Epithelial cell of proximal tubule (primary cell): Measurements from ENCODE around the gene C11orf68. TPM values are rescaled to one million over a fixed set of nuclear protein-coding genes. Genes with fewer than 3 reads are reported as not detected.
A peak's percentile ranks its signal among the peaks of the same experiment; 100 is the strongest.

Experiments
- DNase-seq: peaks from one replicate; pipeline ENCODE4 v3.0.0-alpha.2; 2011; ENCODE audit warnings: low read depth
- H3K4me3 ChIP-seq: 2 replicates; pipeline ENCODE4 v1.5.1; 2011; ENCODE audit warnings: low read depth, mild to moderate bottlenecking, low read length
- total RNA-seq: library from RNA; depleted of rRNA; stranded (reverse); fragments of >200 nt; gene quantifications from 2 replicates; pipeline ENCODE4 v1.2.3, GENCODE V29; 2015
- TF ChIP-seq, protein P1 (sequence below): conservative IDR thresholded peaks from 2 replicates; pipeline ENCODE4 v1.5.1; 2012; ENCODE audit warnings: low read depth, mild to moderate bottlenecking, low read length

The C11orf68 gene
- total RNA-seq, 1 donor from 2014 or later, result 6.6 TPM

DNA sequence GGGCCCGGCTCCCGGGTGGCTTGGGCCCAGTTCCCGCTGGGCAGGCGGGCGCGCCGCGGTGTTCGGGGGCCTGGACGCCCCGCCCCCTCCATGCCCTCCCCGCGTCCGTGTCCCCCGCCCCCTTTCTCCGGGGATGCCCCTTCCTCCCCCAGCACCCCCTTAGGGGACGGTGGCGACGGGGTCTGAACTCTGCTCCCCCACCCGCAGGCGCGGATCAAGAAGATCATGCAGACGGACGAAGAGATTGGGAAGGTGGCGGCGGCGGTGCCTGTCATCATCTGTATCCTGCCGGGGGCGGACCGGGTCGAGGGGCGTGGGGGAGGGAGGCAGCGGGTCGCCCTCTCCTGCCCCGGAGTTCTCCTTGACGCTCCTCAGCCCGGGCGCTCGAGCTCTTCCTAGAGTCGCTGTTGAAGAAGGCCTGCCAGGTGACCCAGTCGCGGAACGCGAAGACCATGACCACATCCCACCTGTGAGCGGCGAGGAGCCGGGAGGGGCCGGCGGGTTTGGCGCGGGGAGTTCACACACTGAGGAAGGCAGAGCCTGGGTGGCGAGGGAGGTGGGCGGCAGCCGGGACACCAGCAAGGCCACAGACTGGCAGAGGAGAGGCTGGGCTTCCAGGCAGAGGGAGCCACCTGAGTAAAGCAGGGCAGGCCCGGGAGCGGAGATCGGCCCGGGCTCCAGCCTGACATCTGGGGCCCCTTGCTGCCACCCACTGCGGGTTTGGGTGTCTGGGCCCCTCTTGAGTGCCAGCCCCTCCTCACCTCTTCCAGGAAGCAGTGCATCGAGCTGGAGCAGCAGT, 910 bp upstream of the C11orf68 start:
- TF ChIP-seq, protein P1, sequence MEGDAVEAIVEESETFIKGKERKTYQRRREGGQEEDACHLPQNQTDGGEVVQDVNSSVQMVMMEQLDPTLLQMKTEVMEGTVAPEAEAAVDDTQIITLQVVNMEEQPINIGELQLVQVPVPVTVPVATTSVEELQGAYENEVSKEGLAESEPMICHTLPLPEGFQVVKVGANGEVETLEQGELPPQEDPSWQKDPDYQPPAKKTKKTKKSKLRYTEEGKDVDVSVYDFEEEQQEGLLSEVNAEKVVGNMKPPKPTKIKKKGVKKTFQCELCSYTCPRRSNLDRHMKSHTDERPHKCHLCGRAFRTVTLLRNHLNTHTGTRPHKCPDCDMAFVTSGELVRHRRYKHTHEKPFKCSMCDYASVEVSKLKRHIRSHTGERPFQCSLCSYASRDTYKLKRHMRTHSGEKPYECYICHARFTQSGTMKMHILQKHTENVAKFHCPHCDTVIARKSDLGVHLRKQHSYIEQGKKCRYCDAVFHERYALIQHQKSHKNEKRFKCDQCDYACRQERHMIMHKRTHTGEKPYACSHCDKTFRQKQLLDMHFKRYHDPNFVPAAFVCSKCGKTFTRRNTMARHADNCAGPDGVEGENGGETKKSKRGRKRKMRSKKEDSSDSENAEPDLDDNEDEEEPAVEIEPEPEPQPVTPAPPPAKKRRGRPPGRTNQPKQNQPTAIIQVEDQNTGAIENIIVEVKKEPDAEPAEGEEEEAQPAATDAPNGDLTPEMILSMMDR, result no peak
- H3K4me3 ChIP-seq, result peak overlapping the region; percentile 84
- DNase-seq, result no peak

DNA sequence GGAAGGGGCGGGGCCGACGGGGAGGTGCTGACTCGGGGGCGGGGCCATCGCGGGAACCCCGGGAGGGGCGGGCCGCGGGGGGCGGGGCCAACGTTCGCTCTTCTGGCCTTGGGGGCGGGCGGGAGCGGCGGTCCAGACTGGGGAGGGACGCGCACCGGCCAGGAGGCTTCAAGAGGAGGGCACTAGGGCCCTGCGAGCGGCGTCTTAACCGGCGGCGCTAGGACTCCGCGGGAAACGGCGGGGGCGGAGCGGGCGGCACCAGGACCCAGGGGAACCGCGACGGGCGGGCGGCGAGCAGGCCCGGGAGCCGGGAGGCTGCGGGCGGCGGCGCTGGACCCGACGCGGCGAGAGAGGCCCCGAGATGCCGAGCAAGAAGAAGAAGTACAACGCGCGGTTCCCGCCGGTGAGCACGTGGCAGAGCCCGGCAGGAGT, 295 bp upstream of the C11orf68 start, which contains the start of gene DRAP1:
DRAP1 (plus strand) TSS at position 286 of the 432 bp plus-strand sequence; CDS start at position 362, 76 bp downstream.
- peak within 1 kb of the TSS; percentile 97 for H3K4me3 ChIP-seq
- TF ChIP-seq, protein P1, result no peak
- peak; percentile 50 for DNase-seq

DNA sequence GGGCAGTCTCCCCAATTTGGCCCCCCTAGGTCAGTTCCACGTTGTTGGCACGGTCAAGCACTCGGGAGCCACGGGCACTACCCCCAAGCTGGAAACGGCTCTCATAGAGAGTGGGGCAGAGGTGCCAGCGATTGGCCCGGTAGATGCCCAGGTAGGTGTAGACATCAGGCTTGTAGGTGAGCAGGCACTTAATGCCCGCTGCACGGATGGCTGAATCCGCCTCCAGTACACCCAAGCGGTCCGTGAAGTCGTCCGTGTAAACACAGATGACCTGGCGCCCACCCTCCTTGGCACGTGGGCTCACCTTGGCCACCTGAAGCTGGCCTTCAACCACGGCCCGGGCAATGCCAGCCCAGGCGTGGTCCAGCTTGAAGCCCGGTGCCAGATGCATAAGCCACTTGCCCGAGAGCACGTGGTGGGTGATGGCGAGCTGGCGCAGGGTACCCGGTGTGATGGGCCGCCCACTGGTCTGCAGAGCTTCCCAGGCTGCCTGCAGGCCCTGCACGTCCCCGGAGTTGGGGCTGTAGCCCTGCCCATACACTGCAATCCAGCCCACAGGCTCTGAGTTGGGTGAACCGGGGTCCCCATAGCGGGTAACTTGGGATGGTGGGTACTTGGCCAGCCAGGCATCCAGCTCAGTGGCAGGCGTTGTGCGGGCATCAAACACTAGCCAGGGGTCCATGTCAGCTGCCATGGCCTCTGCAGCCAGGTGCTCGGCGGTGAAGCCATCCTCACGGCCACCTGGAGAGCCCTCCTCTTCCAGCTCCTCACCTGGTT, 1.2 kb downstream of the C11orf68 start:
- no peak for DNase-seq

DNA sequence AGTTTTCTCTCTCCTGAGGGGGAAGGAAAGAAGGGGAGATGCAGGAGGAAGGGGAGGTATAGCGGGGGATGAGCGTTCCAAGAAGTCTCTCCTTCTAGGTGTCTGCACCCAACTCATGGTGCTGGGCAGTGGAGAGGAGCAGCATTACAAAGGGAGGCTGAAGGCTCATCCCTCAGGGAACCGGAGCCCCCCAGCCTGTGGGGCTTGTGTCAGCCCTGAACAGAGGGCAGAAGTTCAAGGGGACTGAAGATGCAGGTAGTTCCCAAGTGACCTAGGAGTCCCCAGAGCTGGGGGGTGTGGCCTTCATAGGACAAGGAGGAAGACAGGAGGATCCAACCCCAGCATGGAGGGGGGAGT, 1.8 kb downstream of the C11orf68 start:
- no peak overlapping the region for H3K4me3 ChIP-seq
- DNase-seq, result no peak
- TF ChIP-seq, protein P1, result no peak

More for the DNA sequence above, 1.2 kb downstream of the C11orf68 start:
- TF ChIP-seq, protein P1, result no peak
- peak overlapping the region; percentile 97 for H3K4me3 ChIP-seq

DNA sequence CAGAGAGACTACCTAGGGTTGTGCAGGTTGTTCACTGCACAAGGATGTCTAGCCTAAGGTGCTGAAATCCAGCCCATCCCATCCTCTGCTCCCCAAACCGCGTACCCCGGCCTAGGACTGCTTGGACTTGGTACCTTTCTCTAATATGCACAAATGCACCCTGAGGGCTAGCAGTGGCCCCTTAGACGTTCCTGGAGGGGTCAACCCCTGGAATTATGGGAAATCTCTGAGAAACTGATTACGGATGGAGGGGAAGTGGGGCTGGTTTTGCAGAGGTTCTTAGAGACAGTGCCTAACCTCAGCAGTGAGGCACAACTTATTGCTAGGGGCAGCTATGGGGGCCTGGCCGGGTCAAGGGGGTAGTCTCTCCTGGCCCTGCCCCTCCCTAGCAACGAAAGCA, 2.5 kb downstream of the C11orf68 start:
- H3K4me3 ChIP-seq, result peak overlapping the region; percentile 5
- no peak for DNase-seq

DNA sequence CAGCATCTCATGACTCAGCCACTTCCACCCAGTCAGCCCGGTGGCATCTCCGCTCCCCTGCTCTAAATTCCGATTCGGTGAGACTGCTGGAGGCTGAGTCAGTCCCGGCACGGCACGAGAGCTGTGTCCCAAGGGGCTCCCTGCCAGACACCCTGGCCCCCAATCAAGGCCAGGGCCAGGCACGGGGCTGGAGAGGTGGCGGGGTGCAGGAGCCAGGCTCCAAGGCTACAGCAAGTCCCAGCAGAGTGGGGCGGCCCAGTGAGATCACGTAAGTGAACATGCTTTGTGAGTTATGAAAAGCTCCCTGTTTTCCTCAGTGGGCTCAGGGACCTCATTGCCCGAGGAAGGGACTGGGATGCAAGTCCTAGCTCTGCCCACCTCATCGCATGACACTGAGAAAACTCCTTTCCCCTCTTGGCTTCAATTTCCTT, 3.0 kb downstream of the C11orf68 start:
- TF ChIP-seq, protein P1, result no peak
- DNase-seq, result peak; percentile 75
- H3K4me3 ChIP-seq, result peak overlapping the region; percentile 5

More for the DNA sequence above, 2.5 kb downstream of the C11orf68 start:
- TF ChIP-seq, protein P1, result no peak
